ENCODE results near the gene SPNS3. TPM values are rescaled to one million over a fixed set of nuclear protein-coding genes. Genes with fewer than 3 reads are reported as not detected.

Gene SPNS3
- total and polyA plus RNA-seq, 7 donors, result 0.09 TPM; not detected in 6

DNA sequence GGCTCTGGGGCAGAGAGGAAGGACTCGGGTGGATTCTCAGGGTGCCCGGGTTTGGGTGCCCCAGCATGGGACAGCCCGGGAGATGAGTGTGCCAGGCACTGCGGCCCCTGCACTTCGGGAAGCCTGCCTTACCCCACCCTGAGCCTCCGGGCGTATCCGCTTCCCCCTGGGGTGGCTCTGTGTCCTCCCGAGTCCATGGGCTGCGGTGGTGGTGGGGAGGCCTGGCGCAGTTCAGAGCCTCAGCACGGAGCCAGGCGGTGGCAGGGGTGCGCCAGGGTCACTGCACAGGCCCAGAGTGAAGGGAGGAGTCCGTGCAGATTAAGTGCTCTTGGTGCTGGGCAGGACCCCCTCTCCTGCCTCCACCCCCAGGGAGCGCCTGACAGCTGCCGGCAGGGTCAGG is 100.8 kb downstream of the SPNS3 start:
- Histone ChIP-seq H3K27me3 (ENCODE audit: insufficient read depth in 3 of 3, low read length in 2 of 3) (no peaks in the 10 kb centered on the region), H3K4me3 (no peak overlapping the region), H3K36me3 (ENCODE audit: insufficient read depth in 1 of 2, low read depth in 1 of 2) (peaks cover 0 to 19% of the 10 kb centered on the region in 2 donors), H3K4me1 (peaks cover 17% of the 10 kb centered on the region), H3K9me3 (no peaks in the 10 kb centered on the region), H3K27ac (peak overlapping the region; percentile 15)
- peak in 1 of 2 donors; percentile 14 for DNase-seq
- peak in 2 of 4 donors; percentile 7 to 31 for ATAC-seq
- whole genome bisulfite sequencing, 3 donors, result 37 to 43% (median 38%) methylated on average over 14 to 17 of the region's 17 CpGs
- intact Hi-C loops (cut with DNase I), result no loop called here
- TF ChIP-seq, protein P1, sequence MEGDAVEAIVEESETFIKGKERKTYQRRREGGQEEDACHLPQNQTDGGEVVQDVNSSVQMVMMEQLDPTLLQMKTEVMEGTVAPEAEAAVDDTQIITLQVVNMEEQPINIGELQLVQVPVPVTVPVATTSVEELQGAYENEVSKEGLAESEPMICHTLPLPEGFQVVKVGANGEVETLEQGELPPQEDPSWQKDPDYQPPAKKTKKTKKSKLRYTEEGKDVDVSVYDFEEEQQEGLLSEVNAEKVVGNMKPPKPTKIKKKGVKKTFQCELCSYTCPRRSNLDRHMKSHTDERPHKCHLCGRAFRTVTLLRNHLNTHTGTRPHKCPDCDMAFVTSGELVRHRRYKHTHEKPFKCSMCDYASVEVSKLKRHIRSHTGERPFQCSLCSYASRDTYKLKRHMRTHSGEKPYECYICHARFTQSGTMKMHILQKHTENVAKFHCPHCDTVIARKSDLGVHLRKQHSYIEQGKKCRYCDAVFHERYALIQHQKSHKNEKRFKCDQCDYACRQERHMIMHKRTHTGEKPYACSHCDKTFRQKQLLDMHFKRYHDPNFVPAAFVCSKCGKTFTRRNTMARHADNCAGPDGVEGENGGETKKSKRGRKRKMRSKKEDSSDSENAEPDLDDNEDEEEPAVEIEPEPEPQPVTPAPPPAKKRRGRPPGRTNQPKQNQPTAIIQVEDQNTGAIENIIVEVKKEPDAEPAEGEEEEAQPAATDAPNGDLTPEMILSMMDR (IDR thresholded peaks at IDR 0.05), result no peak

DNA sequence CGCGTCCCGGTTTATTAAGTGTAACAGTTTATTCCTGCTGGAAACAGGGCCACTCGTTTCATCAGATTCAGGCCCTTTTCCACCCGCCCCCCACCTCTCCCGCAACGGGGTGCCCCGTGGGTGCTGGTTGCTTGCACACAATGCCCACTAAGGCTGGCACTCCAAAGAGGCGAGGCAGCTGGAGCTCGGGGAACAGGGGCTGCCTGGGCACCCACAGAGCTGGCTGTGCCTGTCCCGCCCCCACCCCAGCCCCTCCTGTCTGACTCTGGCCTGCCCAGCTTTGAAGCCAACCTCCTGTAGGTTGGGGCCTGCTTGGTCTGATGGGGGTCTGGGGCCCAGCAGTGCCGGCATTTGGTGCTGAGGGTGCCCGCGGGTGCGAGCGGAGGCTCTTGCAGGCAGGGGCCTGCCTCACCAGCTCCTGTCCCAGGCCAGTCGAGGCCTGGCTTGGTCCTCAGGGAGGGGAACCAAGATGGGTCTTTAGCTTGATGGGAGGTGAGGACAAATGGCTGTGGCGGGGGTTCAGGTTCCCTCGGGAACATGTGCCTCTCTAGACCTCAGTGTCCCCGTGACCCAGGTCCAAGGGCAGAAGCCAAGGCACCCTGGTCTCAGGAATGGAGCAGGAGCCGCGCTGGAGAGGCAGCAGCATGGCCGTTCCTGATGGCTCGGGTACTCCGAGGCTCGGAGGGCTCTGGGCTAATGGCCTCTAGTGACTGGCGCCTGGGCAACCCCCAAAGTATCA is 101.4 kb downstream of the SPNS3 start:
- peaks cover 17% of the 10 kb centered on the region for H3K4me1 ChIP-seq
- intact Hi-C loops (cut with DNase I), result no loop called here
- peak in 1 of 2 donors; percentile 16 for DNase-seq

DNA sequence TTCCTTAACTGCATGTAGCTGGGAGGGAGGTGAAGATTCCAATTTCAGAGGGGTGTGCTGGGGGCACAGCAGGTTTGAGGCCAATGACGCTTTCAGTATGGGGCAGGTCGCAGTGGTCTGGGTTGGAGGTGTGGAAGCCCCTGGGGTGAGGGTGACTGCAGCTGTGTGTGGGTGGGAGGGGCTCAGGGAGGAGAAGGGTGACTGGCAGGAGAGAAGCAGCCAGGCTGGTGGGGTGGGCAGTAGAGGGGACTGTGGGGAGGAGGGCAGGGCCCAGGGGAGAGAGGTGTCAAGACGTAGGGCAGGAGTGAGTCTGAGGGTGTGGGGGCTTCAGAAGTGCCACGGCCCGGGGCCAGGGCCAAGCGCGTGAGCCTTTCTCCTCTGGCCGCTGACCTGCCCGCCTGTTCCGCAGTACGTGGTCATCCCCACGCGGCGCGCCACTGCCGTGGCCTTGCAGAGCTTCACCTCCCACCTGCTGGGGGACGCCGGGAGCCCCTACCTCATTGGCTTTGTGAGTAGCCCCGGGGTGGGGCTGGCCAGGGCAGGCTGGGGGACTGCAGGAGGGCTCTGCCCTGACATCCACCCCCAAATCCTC is 102.0 kb downstream of the SPNS3 start:
- ATAC-seq (peak; percentile 3 to 35 (median 24)), DNase-seq (peak; percentile 30 to 57)
- peaks cover 0 to 32% of the 10 kb centered on the region in 2 donors for H3K36me3 ChIP-seq (ENCODE audit: insufficient read depth in 1 of 2, low read depth in 1 of 2)
- 39 to 52% (median 50%) methylated on average over 14 to 19 of the region's 19 CpGs for WGBS, 3 donors
- TF ChIP-seq, protein P1 (IDR thresholded peaks at IDR 0.05), result no peak
- no peaks in the 10 kb centered on the region for H3K27me3 ChIP-seq (ENCODE audit: insufficient read depth in 3 of 3, low read length in 2 of 3)
- intact Hi-C loops (cut with DNase I), result no loop called here
- H3K9me3 ChIP-seq, result no peaks in the 10 kb centered on the region
- peak overlapping the region; percentile 58 for H3K27ac ChIP-seq
- H3K4me3 ChIP-seq, result peak overlapping the region; percentile 7
- H3K4me1 ChIP-seq, result peaks cover 17% of the 10 kb centered on the region

More for the DNA sequence above, 101.4 kb downstream of the SPNS3 start:
- Histone ChIP-seq H3K36me3 (ENCODE audit: insufficient read depth in 1 of 2, low read depth in 1 of 2) (peaks cover 0 to 25% of the 10 kb centered on the region in 2 donors), H3K4me3 (no peak overlapping the region), H3K27me3 (ENCODE audit: insufficient read depth in 3 of 3, low read length in 2 of 3) (no peaks in the 10 kb centered on the region), H3K27ac (no peak overlapping the region), H3K9me3 (no peaks in the 10 kb centered on the region)
- 61 to 67% (median 63%) methylated on average over 25 to 27 of the region's 27 CpGs for WGBS, 3 donors
- ATAC-seq, result peak in 3 of 4 donors; percentile 1 to 6 (median 4)
- TF ChIP-seq, protein P1 (IDR thresholded peaks at IDR 0.05), result no peak

DNA sequence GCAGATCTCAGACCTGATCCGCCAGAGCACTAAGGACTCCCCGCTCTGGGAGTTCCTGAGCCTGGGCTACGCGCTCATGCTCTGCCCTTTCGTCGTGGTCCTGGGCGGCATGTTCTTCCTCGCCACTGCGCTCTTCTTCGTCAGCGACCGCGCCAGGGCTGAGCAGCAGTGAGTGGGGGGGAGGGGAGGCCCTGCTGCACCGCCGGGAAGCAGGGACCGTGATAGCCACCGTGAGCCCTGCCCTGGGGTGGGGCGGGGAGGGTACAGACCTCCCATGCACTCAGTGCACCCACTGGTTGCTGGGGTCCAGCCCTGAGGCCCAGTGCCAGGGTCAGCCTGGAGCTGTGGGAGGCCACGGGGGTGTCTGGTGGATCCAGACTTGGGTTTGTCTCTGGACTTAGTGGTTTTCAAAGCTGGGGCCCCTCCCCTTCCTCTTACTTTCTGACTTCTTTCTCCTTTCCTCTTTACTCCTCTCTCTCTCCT is 102.6 kb downstream of the SPNS3 start:
- H3K9me3 ChIP-seq, result no peaks in the 10 kb centered on the region
- DNase-seq (peak; percentile 31 to 56), ATAC-seq (peak; percentile 21 to 34 (median 28))
- intact Hi-C loops (cut with DNase I), result no loop called here
- peaks cover 0 to 36% of the 10 kb centered on the region in 2 donors for H3K36me3 ChIP-seq (ENCODE audit: insufficient read depth in 1 of 2, low read depth in 1 of 2)
- H3K4me3 ChIP-seq, result peak overlapping the region; percentile 7
- TF ChIP-seq, protein P1 (IDR thresholded peaks at IDR 0.05), result no peak
- H3K4me1 ChIP-seq, result peaks cover 17% of the 10 kb centered on the region
- H3K27me3 ChIP-seq (ENCODE audit: insufficient read depth in 3 of 3, low read length in 2 of 3), result no peaks in the 10 kb centered on the region
- WGBS, 3 donors, result 18 to 35% (median 22%) methylated on average over 16 to 19 of the region's 19 CpGs
- peak overlapping the region; percentile 58 for H3K27ac ChIP-seq

Measured in psoas muscle (tissue), 8 donors.